Measurements from ENCODE around the gene KRIT1.
A peak's percentile ranks its signal among the peaks of the same experiment; 100 is the strongest.
"Not testable (repeated sequence)": the region's sequence is repeated elsewhere in the genome, so short reads cannot be mapped to it uniquely, and the experiment has no call there.

Gene KRIT1

GRCh38 chr7:92250603-92251002 is 4.9 kb upstream of the KRIT1 start:
- no peak for DNase-seq (ENCODE audit: low read depth in 2 of 2, low spot score in 1 of 2)

DNA sequence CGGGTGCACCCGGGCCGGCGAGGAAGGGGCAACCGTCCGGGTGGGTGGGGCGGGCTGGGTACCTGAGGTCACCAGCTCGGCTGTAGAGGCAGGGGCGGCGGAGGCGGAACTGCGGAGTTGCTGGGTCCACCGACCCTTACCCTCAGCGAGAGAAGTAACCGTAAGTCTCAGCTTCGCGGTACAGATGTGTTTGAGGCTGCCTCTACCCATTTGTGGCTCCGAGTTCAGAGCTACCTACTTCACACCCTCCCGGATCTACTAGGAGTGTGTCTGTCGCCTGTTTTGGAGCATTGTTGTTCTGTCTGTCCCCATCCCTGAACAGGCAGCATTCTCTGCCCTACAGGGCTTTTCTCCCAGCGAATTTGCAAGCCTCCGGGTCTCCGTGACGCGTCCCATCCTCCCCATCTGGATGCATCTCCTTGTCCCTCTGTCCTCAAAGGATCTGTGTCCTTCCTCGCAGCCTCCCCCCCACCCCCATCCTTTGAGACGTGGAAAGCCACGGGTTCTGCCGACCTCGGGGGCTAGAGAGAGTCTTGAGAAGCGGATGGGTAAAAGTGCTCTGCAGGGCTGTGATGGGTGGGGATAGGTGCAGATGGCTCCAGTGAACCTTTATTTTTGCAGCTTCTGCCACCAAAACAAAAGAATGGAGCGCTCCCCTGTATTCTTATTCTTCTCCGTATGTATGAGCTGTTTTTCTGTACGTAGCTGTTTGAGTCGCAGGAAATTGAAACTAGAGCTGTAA is 817 bp upstream of the KRIT1 start:
- DNase-seq (ENCODE audit: low read depth in 2 of 2, low spot score in 1 of 2), result peak in 1 of 2 donors; percentile 6

GRCh38 chr7:92244808-92245486 is 767 bp downstream of the KRIT1 start:
- DNase-seq (ENCODE audit: low read depth in 2 of 2, low spot score in 1 of 2), result no peak

- DNase-seq (ENCODE audit: low read depth in 2 of 2, low spot score in 1 of 2), result no peak
Measured at GRCh38 chr7:92242972-92243371, 2.7 kb downstream of the KRIT1 start.

GRCh38 chr7:92230547-92230946 is 15.2 kb downstream of the KRIT1 start:
- no peak for DNase-seq (ENCODE audit: low read depth in 2 of 2, low spot score in 1 of 2)

- DNase-seq (ENCODE audit: low read depth in 2 of 2, low spot score in 1 of 2), result no peak
Measured at GRCh38 chr7:92228742-92229141, 17.0 kb downstream of the KRIT1 start.

DNA sequence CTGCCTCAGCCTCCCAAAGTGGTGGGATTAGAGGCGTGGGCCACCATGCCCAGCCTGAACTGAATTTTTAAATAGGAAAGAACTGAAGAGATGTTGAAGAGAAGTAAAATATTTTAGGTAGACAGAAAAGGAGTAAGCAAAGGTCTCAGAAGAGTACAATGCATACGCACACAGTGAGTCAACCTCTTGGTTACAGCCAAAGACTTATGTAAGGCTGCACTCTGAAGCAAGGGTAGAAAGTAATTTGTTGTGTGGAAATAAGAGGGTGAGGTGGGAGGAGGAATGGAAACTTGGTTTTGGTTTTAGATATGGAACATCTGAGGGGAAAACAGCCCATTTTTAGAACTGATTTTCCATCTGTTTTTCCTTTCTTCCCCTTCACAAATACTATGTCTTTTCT is 17.6 kb downstream of the KRIT1 start:
- no peak for DNase-seq (ENCODE audit: low read depth in 2 of 2, low spot score in 1 of 2)

- no peak for DNase-seq (ENCODE audit: low read depth in 2 of 2, low spot score in 1 of 2)
Measured at GRCh38 chr7:92226981-92227380, 18.7 kb downstream of the KRIT1 start.

- DNase-seq (ENCODE audit: low read depth in 2 of 2, low spot score in 1 of 2), result no peak
Measured at GRCh38 chr7:92221766-92222165, 23.9 kb downstream of the KRIT1 start.

DNA sequence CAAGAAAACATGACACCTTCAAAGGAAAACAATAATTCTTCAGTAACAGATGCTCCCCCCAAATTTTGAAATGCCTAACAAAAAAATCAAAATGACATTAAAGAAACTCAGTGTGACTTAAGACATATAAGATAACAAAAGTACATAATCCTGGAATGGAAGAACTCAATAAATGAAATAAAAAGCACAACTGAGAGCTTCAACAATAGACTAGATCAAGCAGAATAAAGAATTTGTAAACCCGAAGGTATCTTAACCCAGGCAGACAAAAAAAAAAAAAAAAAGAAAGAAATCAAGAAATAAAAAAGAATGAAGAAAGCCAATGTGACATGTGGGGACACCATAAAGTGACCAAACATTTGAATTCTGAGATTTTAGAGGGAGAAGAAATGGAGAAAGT is 39.0 kb downstream of the KRIT1 start:
- DNase-seq (ENCODE audit: low read depth in 2 of 2, low spot score in 1 of 2), result no peak

GRCh38 chr7:92205987-92206386 is 39.7 kb downstream of the KRIT1 start:
- no peak for DNase-seq (ENCODE audit: low read depth in 2 of 2, low spot score in 1 of 2)

GRCh38 chr7:92200791-92201190 is 44.9 kb downstream of the KRIT1 start:
- DNase-seq (ENCODE audit: low read depth in 2 of 2, low spot score in 1 of 2), result no peak

DNA sequence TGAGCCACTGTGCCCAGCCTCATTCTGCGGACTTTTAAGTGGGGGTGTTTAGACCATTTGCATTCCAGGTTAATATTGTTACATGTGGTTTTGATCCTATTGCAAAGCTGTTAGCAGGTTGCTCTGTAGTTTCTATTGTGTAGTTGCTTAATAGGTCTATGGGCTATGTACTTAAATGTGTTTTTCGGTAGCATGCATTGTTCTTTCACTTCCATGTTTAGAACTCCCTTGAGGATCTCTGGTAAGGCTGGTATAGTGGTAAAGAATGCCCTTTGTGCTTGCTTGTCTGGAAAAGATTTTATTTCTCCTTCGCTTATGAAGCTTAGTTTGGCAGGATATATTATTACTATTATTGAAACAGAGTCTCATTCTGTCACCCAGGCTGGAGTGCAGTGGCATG is 53.4 kb downstream of the KRIT1 start:
- DNase-seq (ENCODE audit: low read depth in 2 of 2, low spot score in 1 of 2), result no peak

GRCh38 chr7:92189246-92189645 is 56.5 kb downstream of the KRIT1 start:
- not testable (repeated sequence) for DNase-seq (ENCODE audit: low read depth in 2 of 2, low spot score in 1 of 2)

DNA sequence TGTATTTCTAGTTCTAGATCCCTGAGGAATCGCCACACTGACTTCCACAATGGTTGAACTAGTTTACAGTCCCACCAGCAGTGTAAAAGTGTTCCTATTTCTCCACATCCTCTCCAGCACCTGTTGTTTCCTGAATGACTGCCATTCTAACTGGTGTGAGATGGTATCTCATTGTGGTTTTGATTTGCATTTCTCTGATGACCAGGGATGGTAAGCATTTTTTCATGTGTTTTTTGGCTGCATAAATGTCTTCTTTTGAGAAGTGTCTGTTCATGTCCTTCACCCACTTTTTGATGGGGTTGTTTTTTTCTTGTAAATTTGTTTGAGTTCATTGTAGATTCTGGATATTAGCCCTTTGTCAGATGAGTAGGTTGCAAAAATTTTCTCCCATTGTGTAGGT is 61.4 kb downstream of the KRIT1 start:
- not testable (repeated sequence) for DNase-seq (ENCODE audit: low read depth in 2 of 2, low spot score in 1 of 2)

DNA sequence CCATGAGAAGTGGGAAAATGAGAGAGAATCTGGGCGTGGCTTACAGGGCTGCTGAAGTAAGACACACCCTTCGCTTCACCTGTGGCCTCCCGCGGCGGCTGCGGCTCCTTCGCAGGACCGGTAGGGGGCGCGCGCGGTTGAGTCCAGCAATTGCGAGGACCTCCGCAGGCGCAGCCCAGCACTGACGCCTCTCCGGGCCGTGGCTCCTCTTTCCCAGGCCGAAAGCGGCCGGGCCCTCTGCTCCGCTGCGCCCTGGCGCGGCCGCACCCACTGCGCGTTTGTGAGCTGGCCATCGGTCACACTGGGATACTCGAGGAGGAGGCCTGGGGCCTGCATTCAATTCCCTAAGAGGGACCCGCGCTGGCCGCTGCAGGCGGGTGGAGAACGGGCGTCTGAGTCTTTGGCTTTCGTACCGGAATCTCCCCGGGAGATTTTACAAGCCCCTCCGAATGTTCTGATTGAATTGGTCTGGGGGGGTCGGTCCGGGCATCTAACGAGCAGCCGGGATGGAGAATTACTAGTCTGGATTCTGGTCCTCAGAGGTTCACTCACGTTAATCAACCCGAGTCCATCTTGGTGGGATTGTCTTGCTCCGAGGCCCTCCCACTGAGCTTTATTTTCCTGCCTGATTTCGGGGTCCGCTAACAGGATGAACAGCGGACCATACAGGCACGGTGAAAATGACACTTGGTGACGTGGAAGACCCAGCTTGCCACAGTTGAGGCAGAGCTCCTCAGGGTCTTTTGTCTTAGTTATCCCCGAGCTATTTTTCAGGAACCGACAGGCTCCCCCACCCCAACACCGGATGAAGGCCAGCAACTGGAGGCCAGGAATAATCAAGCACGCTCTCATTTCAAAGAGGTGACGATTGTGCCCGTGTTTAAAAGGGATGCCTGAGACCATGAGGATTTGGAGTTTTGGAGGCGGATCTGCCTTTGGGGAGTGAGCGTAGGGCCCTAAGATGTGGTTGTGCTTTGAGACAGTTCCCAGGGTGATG is 66.5 kb downstream of the KRIT1 start, which contains the start of gene LRRD1:
TSS of gene LRRD1 (minus strand) at position 215 of the 997 bp plus-strand sequence. CDS start 13,940 bp downstream, outside the sequence.
- DNase-seq (ENCODE audit: low read depth in 2 of 2, low spot score in 1 of 2), result peak; percentile 74 to 82

- DNase-seq (ENCODE audit: low read depth in 2 of 2, low spot score in 1 of 2), result no peak
Measured at GRCh38 chr7:92177362-92177761, 68.4 kb downstream of the KRIT1 start.

- DNase-seq (ENCODE audit: low read depth in 2 of 2, low spot score in 1 of 2), result not testable (repeated sequence)
Measured at GRCh38 chr7:92169529-92169928, 76.2 kb downstream of the KRIT1 start.

GRCh38 chr7:92161271-92161670 is 84.4 kb downstream of the KRIT1 start:
- no peak for DNase-seq (ENCODE audit: low read depth in 2 of 2, low spot score in 1 of 2)

DNA sequence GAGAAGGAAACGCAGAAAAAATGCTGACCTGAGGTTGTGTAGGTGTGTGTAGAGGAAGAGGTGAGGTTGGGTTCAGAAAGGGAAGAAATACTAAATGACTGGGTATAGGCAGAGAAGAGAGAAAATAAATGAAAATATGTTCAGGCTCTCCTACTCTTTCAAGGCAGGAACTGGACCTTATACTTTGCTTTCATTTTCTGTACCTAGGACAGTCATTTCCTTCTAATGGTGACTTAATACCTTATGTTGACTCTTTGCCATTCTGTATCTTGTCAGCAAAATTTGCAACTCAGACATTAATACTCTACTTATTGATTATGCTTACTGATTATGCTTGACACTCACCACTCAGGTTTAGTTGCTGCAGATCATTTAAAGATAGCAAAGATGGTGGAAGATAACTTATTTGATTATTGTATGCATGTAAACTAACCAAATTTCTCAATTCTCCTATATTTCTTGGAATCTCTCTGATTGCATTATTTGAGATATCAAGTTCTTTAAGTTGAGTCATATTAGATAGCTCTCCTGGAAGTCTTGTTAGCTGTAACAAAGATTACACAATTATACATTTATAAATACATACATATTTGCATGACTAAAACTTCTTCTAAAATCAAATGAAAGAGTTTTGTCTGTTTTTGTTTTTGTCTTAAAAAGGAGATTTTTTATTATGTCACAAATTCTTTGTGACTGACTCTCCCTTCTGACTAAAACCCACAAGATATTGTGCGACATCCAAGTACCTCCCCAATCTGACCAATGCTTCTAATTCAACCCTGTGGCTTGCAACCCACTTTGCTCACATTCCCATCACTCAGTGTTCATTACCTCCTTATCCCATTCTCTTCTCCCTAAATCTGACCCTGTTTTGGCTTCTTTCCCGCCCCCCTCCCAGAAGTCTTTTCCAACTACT is 86.8 kb downstream of the KRIT1 start:
- DNase-seq (ENCODE audit: low read depth in 2 of 2, low spot score in 1 of 2), result no peak
